Measurements from ENCODE around the gene CPB2. TPM values are rescaled to one million over a fixed set of nuclear protein-coding genes. Genes with fewer than 3 reads are reported as not detected.

The CPB2 gene
- total and polyA plus RNA-seq, 2 of the 8 experiments (the other 6 are each of a cell fraction or from before 2014, with no cell fraction given) = not detected

DNA sequence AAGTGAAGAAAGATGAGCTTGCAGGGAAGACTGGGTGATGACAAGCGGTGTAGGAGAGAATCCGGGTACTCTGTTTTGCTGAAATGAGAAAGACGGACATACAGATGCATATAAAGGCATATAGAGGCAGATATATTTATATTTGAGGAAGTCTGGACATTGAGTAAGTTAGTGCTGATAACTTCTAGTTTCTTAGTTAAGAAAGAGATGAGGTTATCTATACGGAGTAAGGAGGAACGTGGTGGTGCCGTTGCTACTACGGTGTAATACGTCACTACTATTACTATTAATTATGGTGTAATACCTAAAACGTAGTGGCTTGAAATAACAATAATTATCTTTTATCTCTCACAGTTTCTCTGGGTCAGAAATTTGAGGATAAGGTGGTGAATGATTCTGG is 9.8 kb upstream of the CPB2 start:
- H3K9me3 ChIP-seq (ENCODE audit: insufficient read depth in 2 of 2, low read depth in 1 of 2, low read length in 1 of 2) = no peaks in the 10 kb centered on the region
- H3K4me1 ChIP-seq (replicated peaks in 1 of 4; ENCODE audit: control insufficient read depth in 3 of 4, insufficient read depth in 4 of 4, low read length in 3 of 4) = no peaks in the 10 kb centered on the region
- no peaks in the 10 kb centered on the region for H3K27me3 ChIP-seq (replicated peaks in 1 of 4; ENCODE audit: control insufficient read depth in 3 of 4, extremely low read depth in 1 of 4, insufficient read depth in 3 of 4, low read length in 3 of 4)
- H2AK5ac ChIP-seq (ENCODE audit: low read depth, low read length) = no peak overlapping the region
- H3K27ac ChIP-seq (ENCODE audit: low read depth, low read length) = no peak overlapping the region
- no peaks in the 10 kb centered on the region for H3K23me2 ChIP-seq (ENCODE audit: low read depth, low read length)
- ChIA-PET POLR2A (ENCODE audit: partially characterized antibody) (no interaction called here), CTCF (ENCODE audit: partially characterized antibody) (interaction anchor here (1.3 kb wide), 1 partner anchor 12 kb away, joined by 6 read pairs; no protein-coding TSS in a partner anchor)
- H3K79me2 ChIP-seq (ENCODE audit: control insufficient read depth in 1 of 2, insufficient read depth in 2 of 2, low read length in 2 of 2) = no peaks in the 10 kb centered on the region
- DNase-seq (ENCODE audit: low read depth in 1 of 2, low spot score in 2 of 2) (no peak), FAIRE-seq (no peak)
- no peak overlapping the region for H3K18ac ChIP-seq (ENCODE audit: extremely low read depth, low read length)
- no peaks in the 10 kb centered on the region for H4K20me1 ChIP-seq (replicated peaks in 1 of 2; ENCODE audit: control insufficient read depth in 1 of 2, insufficient read depth in 2 of 2, low read length in 2 of 2)
- H2BK20ac ChIP-seq (ENCODE audit: low read length) = no peak overlapping the region
- no peak overlapping the region for H2BK120ac ChIP-seq (replicated peaks; ENCODE audit: low read depth, low read length)
- TF ChIP-seq TAF7 (optimal IDR thresholded peaks at IDR 0.05; ENCODE audit: borderline replicate concordance, low read depth, low read length) (no peak), KDM5A (IDR thresholded peaks at IDR 0.05; ENCODE audit: low read length) (no peak), SAP30 (IDR thresholded peaks at IDR 0.05; ENCODE audit: insufficient read depth, insufficient replicate concordance, low read length) (no peak), CHD1 (IDR thresholded peaks at IDR 0.05; ENCODE audit: low read depth, low read length) (no peak), SP1 (IDR thresholded peaks at IDR 0.05; ENCODE audit: low read depth, low read length) (no peak), BACH1 (IDR thresholded peaks at IDR 0.05; ENCODE audit: low read length) (no peak), TBP (IDR thresholded peaks at IDR 0.05; ENCODE audit: low read depth, low read length) (no peak)
- no peak overlapping the region for H3K4me3 ChIP-seq (ENCODE audit: extremely low read depth in 1 of 4, insufficient read depth in 2 of 4, low read depth in 3 of 4, low read length in 4 of 4)
- no peak overlapping the region for H2BK5ac ChIP-seq (ENCODE audit: low read depth, low read length)
- no peak overlapping the region for H4K5ac ChIP-seq (ENCODE audit: insufficient read length, low read depth, low read length)
- no peak overlapping the region for H2BK12ac ChIP-seq (ENCODE audit: low read depth, low read length)
- 93% methylated on average over 9 of the region's 9 CpGs; no CpG with 5 or more reads in 1 of the 2 experiments for WGBS, 2 experiments (ENCODE audit: extremely low coverage in 1 of 2, insufficient coverage in 1 of 2, insufficient read length in 1 of 2, insufficient replicate concordance in 2 of 2, low coverage in 1 of 2, low lambda C conversion rate in 2 of 2, missing lambda C conversion rate in 1 of 2)
- no peak overlapping the region for H4K8ac ChIP-seq (ENCODE audit: extremely low read depth, insufficient read depth, low read length)
- H3K23ac ChIP-seq (ENCODE audit: insufficient read length) = no peak overlapping the region
- H3K4ac ChIP-seq (replicated peaks; ENCODE audit: insufficient read length, low read depth, low read length) = no peak overlapping the region
- H3K79me1 ChIP-seq (ENCODE audit: low read depth, low read length) = no peaks in the 10 kb centered on the region
- no peak overlapping the region for H4K91ac ChIP-seq (replicated peaks; ENCODE audit: insufficient read length, low read length)
- H3K14ac ChIP-seq (ENCODE audit: insufficient read length) = no peak overlapping the region
- H3K36me3 ChIP-seq (ENCODE audit: control insufficient read depth in 2 of 4, insufficient read depth in 4 of 4, low read length in 3 of 4) = no peaks in the 10 kb centered on the region
- H3K56ac ChIP-seq (replicated peaks; ENCODE audit: insufficient read length, low read depth, low read length) = no peak overlapping the region
- no peak overlapping the region for H2BK15ac ChIP-seq (ENCODE audit: low read length)
- H2AFZ ChIP-seq (ENCODE audit: low read length) = no peak overlapping the region
- H3K9ac ChIP-seq (replicated peaks in 1 of 4; ENCODE audit: extremely low read depth in 1 of 4, low read depth in 3 of 4, low read length in 3 of 4) = no peak overlapping the region
- no peak overlapping the region for H3K4me2 ChIP-seq (ENCODE audit: insufficient read depth in 1 of 2, low read depth in 2 of 2, low read length in 2 of 2)

Measured in H1 (cell line).